HG03064 (cell line): ENCODE results near the gene GGA1.
"Not testable (repeated sequence)": the region's sequence is repeated elsewhere in the genome, so short reads cannot be mapped to it uniquely, and the experiment has no call there.

ENCODE experiments used
- ATAC-seq: cut with Tn5 transposase; IDR thresholded peaks from one replicate; pipeline ENCODE4 v1.9.1; 2021; ENCODE audit warnings: low read depth; ENCODE audit not compliant: unreplicated experiment

The GGA1 gene

DNA sequence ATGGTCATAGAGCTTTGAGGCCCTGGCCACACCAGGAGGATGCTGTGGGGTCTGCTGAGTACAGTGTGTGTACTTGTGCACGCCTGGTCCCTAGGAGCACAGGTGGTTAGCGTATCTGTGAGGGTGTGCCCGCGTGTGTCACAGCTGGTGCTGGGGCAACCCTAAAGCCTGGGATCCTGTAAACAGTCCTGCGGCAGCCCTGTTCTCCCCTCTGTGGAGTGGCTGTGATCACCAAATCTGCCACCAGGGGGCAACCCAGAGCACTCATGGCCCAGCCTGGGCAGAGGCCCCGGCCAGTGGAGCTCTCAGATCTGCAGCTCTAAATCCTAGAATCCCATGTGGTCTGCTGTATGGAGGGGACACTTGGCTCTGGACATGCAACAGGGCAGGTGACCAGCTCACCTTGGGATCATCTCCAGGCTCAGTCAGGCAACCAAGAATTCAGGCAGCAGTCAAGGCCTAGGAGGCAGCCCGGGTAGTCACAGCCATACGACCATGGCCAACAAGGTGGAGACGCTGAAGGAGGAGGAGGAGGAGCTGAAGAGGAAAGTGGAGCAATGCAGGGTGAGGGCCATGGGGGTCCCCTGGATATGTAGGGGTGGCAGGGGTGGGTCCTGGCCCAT, 34.7 kb downstream of the GGA1 start:
- ATAC-seq: no peak

DNA sequence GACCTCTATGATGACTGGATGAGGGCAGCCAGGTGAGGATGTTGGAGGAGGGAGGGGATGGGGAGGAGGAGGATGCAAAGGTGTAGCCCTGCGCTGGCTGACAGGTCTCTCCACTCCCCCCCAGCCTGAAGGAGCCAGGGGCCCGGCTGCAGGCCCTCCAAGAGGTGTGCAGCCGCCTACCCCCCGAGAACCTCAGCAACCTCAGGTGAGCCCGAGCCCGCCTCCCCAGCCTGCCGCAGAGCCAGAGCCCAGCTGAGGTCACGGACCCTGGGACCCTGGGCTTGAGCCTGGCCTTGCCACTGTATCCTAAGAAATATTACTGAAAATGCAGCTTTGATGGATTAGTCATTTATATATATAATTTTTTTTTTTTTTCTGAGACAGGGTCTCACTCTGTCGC, 38.7 kb downstream of the GGA1 start:
- ATAC-seq: no peak

DNA sequence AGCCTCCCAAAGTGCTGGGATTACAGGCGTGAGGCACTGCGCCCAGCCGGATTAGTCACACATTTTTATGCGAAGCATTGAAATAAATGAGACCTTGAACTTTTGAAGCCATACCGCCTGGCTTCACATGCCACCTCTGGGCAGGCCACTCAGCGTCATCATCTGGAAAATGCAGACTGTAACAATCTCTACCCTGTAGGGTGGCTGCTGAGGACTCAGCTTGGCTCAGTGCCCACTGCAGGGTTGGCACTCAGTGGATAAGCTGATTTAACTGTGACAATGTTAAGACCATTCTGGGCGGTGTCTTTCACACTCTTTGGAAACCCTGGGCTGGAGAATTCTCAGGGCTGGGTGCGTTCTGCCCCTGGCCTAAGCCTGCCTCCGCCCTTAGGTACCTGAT, 39.3 kb downstream of the GGA1 start:
- no peak for ATAC-seq

DNA sequence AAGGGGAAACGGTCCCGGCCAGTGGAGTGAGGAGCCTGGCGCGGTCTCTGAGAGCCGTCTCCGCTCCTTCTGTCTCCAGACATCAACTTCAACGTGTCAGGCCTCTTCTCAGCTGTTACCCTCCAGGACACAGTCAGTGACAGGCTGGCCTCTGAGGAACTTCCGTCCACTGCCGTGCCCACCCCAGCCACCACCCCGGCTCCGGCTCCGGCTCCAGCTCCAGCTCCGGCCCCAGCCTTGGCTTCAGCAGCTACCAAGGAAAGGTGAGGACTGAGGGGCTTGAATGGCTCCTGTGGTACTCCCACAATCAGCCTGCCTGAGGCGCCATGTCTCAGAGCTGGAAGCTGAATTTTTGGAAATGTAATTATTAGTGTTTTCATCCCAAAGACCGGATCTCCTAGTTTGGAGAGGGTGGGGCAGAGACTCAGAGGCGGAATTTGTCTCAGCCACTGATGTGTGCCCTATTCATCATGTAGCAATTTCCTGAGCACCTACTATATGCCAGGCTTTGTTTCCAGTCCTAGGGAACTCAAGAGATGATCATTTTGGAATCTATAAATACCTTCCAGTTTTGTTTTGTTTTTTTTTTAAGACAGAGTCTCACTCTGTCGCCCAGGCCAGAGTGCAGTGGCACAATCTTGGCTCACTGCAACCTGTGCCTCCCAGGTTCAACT, 42.0 kb downstream of the GGA1 start:
- no peak for ATAC-seq

GRCh38 chr22:37654563-37655251, 46.1 kb downstream of the GGA1 start:
- ATAC-seq: no peak

DNA sequence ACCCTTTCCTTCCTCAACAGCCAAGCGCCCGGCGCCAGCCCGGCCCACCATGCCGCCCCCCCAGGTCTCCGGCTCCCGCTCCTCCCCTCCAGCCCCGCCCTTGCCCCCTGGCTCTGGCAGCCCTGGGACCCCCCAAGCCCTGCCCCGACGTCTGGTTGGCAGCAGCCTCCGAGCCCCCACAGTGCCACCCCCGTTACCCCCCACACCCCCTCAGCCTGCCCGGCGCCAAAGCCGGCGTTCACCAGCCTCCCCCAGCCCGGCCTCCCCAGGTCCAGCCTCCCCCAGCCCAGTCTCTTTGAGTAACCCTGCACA, 46.6 kb downstream of the GGA1 start:
- no peak for ATAC-seq

GRCh38 chr22:37656583-37656982, 47.9 kb downstream of the GGA1 start:
- ATAC-seq: not testable (repeated sequence)

DNA sequence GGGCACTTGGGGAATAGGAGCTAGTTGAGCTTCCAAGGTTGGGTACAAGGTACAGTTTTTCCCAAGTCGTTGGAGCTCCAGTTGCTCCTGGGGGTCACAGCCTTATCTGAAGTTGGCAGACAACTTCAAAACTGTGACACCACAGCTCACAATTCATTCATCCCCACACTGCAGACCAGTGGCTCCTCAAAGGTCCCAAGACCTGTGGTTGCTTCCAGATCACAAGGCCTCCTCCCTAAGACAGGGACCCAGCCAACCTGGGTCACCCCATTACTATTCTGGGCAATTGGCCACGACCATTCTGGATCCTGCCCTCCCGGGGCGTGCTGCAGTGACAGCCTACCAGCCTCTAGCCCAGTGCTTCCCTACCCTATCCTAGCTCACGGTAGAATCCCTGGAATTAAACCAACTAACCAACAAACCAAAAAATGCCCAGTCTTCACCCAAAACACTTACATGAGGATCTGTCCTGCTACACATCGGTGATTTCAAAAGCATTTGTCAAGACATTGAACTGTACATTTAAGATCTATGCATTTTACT, 49.0 kb downstream of the GGA1 start:
- ATAC-seq: no peak

DNA sequence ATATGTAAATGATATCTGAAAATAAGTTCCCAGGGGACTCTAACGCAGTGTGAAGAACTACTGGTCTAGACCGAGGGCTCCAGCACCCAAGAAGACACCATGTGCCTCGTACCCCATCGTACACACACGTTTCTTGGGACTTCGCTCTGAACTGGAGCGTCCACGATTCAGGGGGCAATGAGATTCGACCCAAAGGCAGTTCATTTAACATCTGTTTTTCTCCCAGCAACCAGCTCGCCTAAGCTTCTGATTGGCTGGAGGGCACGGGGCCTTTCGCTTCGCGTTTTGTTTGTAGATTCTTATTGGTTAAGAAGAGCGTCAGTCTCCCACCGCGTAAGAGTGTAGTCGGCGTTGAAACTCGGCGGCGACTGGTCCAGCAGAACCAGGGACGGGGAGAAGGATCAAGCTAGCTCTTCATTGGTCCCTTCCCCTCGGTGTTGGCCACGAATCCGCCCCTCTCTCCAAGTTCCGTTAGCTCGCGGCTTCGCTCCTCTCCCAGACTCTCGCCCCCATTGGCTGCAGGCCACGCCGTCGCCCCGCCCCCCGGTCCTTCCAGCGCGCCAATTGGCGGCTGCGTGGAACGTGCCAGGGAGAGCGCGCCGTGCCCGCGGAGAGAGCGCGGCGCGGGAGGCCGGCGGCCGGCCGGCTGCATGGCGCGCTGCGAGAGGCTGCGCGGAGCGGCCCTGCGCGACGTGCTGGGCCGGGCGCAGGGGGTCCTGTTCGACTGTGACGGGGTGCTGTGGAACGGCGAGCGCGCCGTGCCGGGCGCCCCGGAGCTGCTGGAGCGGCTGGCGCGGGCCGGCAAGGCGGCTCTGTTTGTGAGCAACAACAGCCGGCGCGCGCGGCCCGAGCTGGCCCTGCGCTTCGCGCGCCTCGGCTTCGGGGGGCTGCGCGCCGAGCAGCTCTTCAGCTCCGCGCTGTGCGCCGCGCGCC, 49.8 kb downstream of the GGA1 start, which contains the start of gene PDXP:
Gene PDXP (plus strand): TSS at position 591 of the 933 bp plus-strand sequence. CDS start 60 bp downstream, at position 651.
- ATAC-seq: peak; percentile 71

GRCh38 chr22:37659066-37659896, 50.6 kb downstream of the GGA1 start:
- peak; percentile 7 for ATAC-seq

- no peak for ATAC-seq
Measured at GRCh38 chr22:37659897-37660708, 51.5 kb downstream of the GGA1 start.

DNA sequence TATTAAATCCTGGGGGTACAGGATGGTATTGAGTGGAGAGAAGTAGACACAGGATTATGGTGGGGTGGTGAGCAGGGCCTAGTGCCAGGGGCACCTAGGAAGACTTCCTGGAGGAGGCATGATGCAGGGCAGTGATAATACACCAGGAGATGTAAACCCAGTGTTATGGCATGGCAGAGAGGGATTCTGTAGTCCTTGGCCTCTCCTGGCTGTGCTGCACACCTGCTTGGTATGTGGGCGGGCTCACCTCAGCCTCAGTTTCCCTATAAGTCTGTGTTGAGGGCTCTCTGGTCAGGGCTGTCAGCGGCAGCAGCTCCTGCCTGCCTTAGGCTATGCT, 52.0 kb downstream of the GGA1 start:
- ATAC-seq: no peak

DNA sequence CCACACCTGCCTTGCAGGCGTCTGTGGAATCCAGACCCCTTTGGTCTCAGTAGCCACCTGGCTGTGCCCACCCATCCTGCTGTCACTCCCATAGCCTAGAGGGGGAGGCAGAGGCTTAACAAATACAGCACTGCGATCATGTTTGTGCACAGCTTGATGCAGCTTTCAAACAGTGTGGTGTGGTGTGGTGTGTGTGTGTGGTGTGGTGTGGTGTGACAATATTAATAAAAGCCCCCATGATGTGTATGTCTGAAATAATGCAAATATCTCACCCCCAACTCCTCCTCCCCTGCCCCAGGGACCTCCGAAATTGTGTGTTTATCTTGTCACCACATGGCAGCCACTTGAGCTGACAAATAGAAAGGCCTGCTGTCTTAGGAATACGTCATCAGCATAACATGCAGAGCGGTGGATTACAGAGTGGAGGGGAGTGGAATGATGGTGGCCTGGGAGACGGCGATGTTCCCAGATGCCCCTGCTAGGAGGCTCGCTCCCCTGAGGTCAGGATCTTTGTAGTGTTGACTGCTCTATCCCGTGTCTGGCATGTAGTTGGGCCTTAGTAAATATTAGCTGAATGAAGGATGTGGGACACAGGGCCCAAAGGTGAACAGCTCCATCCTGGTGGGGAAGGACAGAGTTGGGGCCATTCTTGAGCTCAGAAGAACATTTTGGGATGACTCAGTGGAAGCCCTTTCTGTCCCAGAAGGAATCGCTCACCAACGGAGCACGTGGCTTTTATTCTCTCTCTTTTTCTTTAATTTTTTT, 52.7 kb downstream of the GGA1 start:
- ATAC-seq: no peak

- ATAC-seq: no peak
Measured at GRCh38 chr22:37662039-37662438, 53.4 kb downstream of the GGA1 start.

GRCh38 chr22:37663521-37664140, 55.0 kb downstream of the GGA1 start:
- no peak for ATAC-seq

DNA sequence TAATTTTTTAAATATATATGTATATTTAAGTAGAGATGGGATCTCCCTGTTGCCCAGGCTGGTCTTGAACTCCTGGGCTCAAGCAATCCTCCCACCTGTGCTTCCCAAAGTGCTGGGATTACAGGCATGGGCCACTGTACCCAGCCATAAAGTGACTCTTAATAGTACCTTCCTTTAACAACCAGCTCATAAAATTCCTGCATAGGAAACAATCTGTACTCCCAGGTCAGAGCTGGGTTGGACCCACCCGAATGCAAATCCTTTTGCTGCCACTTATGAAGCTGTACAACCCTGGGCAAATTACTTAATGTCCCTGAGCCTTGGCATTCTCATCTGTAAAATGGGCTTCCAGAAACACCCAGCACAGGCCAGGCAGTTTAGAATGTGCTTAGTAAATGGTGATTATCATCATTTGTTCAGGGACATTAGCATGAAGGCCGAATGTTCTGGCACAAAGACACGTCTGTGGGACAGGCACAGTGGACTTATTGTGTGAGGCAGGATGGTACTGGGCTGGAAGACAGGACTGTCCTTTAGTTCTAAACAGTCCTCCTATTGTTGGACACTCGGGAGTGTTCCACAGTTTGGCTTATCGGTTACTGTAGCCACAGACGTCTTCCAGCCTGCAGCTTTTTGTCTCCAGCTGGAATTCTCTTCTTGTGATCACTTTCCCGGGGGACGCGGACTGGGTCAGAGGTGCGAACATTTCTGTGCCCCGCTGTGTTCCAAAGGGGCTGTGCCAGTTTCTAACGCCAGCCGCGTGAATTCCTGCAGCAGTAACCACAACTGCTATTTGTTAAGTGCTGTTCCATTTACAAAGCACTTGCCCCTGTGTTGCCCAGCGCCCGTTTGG, 55.8 kb downstream of the GGA1 start:
- ATAC-seq: no peak

DNA sequence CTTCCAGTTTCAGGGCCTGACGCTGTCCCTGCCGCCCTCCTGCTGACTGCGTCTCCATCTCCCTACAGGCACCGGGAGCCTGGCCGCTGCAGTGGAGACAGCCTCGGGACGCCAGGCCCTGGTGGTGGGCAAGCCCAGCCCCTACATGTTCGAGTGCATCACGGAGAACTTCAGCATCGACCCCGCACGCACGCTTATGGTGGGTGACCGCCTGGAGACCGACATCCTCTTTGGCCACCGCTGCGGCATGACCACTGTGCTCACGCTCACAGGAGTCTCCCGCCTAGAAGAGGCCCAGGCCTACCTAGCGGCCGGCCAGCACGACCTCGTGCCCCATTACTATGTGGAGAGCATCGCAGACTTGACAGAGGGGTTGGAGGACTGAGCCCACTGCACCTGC, 56.9 kb downstream of the GGA1 start:
- no peak for ATAC-seq
